Measurements from ENCODE around the gene FAM120B.

FAM120B gene

DNA sequence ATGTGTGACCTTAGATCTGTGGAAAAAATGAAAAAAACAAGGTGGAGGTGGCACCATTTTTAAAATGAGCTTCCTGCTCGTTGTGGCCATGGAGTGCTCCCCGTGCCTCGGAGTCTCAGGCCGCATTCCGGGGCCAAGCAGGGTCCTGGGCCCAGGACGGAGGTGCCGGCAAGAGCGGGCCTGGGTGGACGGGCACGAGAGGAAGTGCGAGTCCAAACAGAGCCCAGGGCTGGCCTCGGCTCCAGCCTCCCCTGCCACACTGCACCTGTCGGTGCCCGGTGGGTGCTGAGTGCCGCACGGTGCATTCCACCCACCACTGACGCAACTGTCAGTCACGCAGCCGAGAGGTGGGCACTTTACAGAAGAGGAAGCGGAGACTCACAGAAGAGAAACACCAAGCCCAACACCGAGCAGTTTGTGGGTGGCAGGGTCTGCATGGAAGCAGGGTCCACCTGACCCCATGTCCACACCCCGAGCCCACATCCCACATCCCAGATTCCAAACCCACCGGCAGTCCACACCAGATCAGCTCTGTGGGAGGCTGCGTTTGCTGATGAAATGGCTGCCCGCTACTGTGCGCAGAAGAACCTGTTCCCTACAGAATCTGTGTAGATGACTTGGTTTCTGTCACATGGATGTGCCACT lies 148.9 kb downstream of the FAM120B start:
- DNase-seq (ENCODE audit: low read depth, low spot score): no peak

DNA sequence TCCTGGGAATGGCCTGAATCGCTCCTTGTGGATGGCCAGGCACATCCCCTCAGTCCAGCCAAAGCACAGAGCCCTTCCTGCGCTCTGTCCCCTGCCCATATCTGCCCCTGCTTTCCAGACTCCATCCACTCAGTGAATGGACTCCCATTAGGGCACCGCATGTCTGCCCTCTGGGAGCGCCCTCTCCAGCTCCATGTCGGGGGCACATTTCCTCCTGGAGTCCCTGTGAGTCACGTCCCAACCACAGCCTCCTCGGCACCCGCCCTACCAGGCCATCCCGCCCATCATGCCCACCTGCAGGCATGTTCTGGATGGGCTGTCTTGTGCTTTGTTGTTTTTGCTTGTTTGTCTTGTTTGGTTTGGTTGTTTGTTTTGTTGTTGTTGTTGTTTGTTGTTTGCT lies 149.8 kb downstream of the FAM120B start:
- no peak for DNase-seq (ENCODE audit: low read depth, low spot score)

Measured in astrocyte of the hippocampus (primary cell).